Ascending aorta (tissue), 2 donors: ENCODE data around the gene RTN4RL2. TPM values are rescaled to one million over a fixed set of nuclear protein-coding genes. Genes with fewer than 3 reads are reported as not detected.

ENCODE experiments used
- DNase-seq, 2 donors: peaks; one replicate each; pipeline ENCODE4 v3.0.0-alpha.2; 2019; ENCODE audit warnings: low spot score in 2 of 2
- H3K27ac ChIP-seq, 2 donors: fragments of 200-600 bp; sonication (generic); one replicate each; pipeline ENCODE4 v1.5.1; 2016 to 2017; ENCODE audit warnings: mild to moderate bottlenecking in 1 of 2
- H3K27me3 ChIP-seq: fragments of 200-600 bp; sonication (generic); one replicate; pipeline ENCODE4 v1.5.1; 2017
- H3K36me3 ChIP-seq, 2 donors: fragments of 200-600 bp; sonication (generic); one replicate each; pipeline ENCODE4 v1.5.1; 2016
- H3K4me1 ChIP-seq, 2 donors: fragments of 200-600 bp; sonication (generic); one replicate each; pipeline ENCODE4 v1.5.1; 2016 to 2017; ENCODE audit warnings: mild to moderate bottlenecking in 1 of 2
- H3K4me3 ChIP-seq, 2 donors: fragments of 200-600 bp; sonication (generic); one replicate each; pipeline ENCODE4 v1.5.1; 2016 to 2017; ENCODE audit warnings: mild to moderate bottlenecking in 1 of 2
- H3K9me3 ChIP-seq, 2 donors: fragments of 200-600 bp; sonication (generic); one replicate each; pipeline ENCODE4 v1.5.1; 2016
- CTCF ChIP-seq, 3 experiments: fragments of 200-600 bp in 2 of 3; fragments of 450-650 bp in 1 of 3; sonication (generic) in 2 of 3; IDR thresholded peaks; one replicate each; pipeline ENCODE4 v1.5.1; 2016 to 2019; ENCODE audit warnings: antibody characterized with exemption in 3 of 3, mild to moderate bottlenecking in 1 of 3, moderate library complexity in 1 of 3
- intact Hi-C: fragments of 100-400 bp; cut with DNase I; formaldehyde crosslinking; loops from one replicate; pipeline ENCODE4 v1.15.1; 2023
- total RNA-seq: library from RNA; depleted of rRNA; stranded (reverse); fragments of >200 nt; gene quantifications from one replicate; pipeline ENCODE4 v1.1.0, GENCODE V29; 2016

Gene RTN4RL2
- total RNA-seq, 1 donor from 2014 or later, result 0.64 TPM

GRCh38 chr11:57480409-57481137 lies 20.2 kb downstream of the RTN4RL2 start:
- H3K4me1 ChIP-seq, result peaks cover 4 to 16% of the 10 kb centered on the region in 2 donors

GRCh38 chr11:57481315-57481714 lies 21.0 kb downstream of the RTN4RL2 start:
- Histone ChIP-seq H3K27me3 (peaks cover 3% of the 10 kb centered on the region), H3K4me3 (no peak overlapping the region), H3K36me3 (peaks cover 15 to 21% of the 10 kb centered on the region in 2 donors), H3K9me3 (no peaks in the 10 kb centered on the region), H3K4me1 (peaks cover 0 to 10% of the 10 kb centered on the region in 2 donors), H3K27ac (no peak overlapping the region)
- no peak for DNase-seq
- intact Hi-C loops, result loop anchor here (2.0 to 5.0 kb wide), 2 partner anchors 25 to 134 kb away; no protein-coding TSS in a partner anchor
- TF ChIP-seq CTCF (IDR thresholded peaks at IDR 0.05), result no peak

More at GRCh38 chr11:57480409-57481137, 20.2 kb downstream of the RTN4RL2 start:
- Histone ChIP-seq H3K4me3 (no peak overlapping the region), H3K36me3 (peaks cover 9 to 14% of the 10 kb centered on the region in 2 donors), H3K27ac (no peak overlapping the region), H3K9me3 (no peaks in the 10 kb centered on the region), H3K27me3 (peaks cover 6% of the 10 kb centered on the region)
- DNase-seq, result peak in 1 of 2 donors; percentile 76
- peak; percentile 48 to 78 (median 75) for TF ChIP-seq CTCF (IDR thresholded peaks at IDR 0.05)
- intact Hi-C loops, result loop anchor here (2.0 to 5.0 kb wide), 2 partner anchors 24 to 133 kb away; no protein-coding TSS in a partner anchor

- intact Hi-C loops, result loop anchor here (2.0 to 5.0 kb wide), 2 partner anchors 25 to 135 kb away; no protein-coding TSS in a partner anchor
- TF ChIP-seq CTCF (IDR thresholded peaks at IDR 0.05), result no peak
- no peak overlapping the region for H3K27ac ChIP-seq
- peaks cover 21% of the 10 kb centered on the region in 2 donors for H3K36me3 ChIP-seq
- no peaks in the 10 kb centered on the region for H3K27me3 ChIP-seq
- H3K4me3 ChIP-seq, result no peak overlapping the region
- H3K4me1 ChIP-seq, result peaks cover 0 to 10% of the 10 kb centered on the region in 2 donors
- H3K9me3 ChIP-seq, result no peaks in the 10 kb centered on the region
- no peak for DNase-seq
Measured at GRCh38 chr11:57481915-57482781, 21.8 kb downstream of the RTN4RL2 start.

GRCh38 chr11:57482782-57483561 lies 22.6 kb downstream of the RTN4RL2 start:
- Histone ChIP-seq H3K36me3 (peaks cover 25 to 29% of the 10 kb centered on the region in 2 donors), H3K9me3 (no peaks in the 10 kb centered on the region), H3K4me1 (peaks cover 0 to 10% of the 10 kb centered on the region in 2 donors), H3K27me3 (no peaks in the 10 kb centered on the region), H3K27ac (no peak overlapping the region), H3K4me3 (peak overlapping the region in 1 of 2 donors; percentile 20)
- intact Hi-C loops, result loop anchor here (5.0 kb wide), 1 partner anchor 136 kb away; no protein-coding TSS in a partner anchor
- no peak for DNase-seq
- TF ChIP-seq CTCF (IDR thresholded peaks at IDR 0.05), result peak; percentile 55 to 60 (median 57)

GRCh38 chr11:57483562-57483918 lies 23.2 kb downstream of the RTN4RL2 start:
- H3K36me3 ChIP-seq, result peaks cover 26 to 33% of the 10 kb centered on the region in 2 donors
- no peaks in the 10 kb centered on the region for H3K9me3 ChIP-seq
- intact Hi-C loops, result loop anchor here (5.0 kb wide), 1 partner anchor 136 kb away; no protein-coding TSS in a partner anchor

More at GRCh38 chr11:57483562-57483918, 23.2 kb downstream of the RTN4RL2 start:
- no peaks in the 10 kb centered on the region for H3K27me3 ChIP-seq
- no peak for DNase-seq
- H3K4me1 ChIP-seq, result peaks cover 0 to 10% of the 10 kb centered on the region in 2 donors
- no peak overlapping the region for H3K27ac ChIP-seq
- no peak for TF ChIP-seq CTCF (IDR thresholded peaks at IDR 0.05)
- H3K4me3 ChIP-seq, result peak overlapping the region in 1 of 2 donors; percentile 20
